SU-DHL-6 (cell line): Measurements from ENCODE around the gene TRPM2.

ENCODE experiments used
- H2AFZ ChIP-seq: fragments of 200-600 bp; sonication (generic); 2 replicates; pipeline ENCODE4 v1.6.1; 2014; ENCODE audit warnings: low read depth, mild to moderate bottlenecking, moderate library complexity, mixed read lengths, antibody characterized with exemption, low read length; ENCODE audit not compliant: severe bottlenecking
- H3F3A ChIP-seq: fragments of 200-600 bp; shearing (Covaris generic); 2 replicates; pipeline ENCODE4 v1.6.0; 2016; ENCODE audit warnings: antibody characterized with exemption, mild to moderate bottlenecking; ENCODE audit not compliant: insufficient read depth
- H3K27ac ChIP-seq: fragments of 200-600 bp; sonication (generic); 2 replicates; pipeline ENCODE4 v1.5.1; 2016; ENCODE audit warnings: low read depth, mild to moderate bottlenecking, low read length, moderate library complexity, mixed read lengths
- H3K27me3 ChIP-seq: fragments of 200-600 bp; sonication (generic), shearing (Covaris generic); 2 replicates; pipeline ENCODE4 v1.6.0; 2014; ENCODE audit warnings: mild to moderate bottlenecking, low read length
- H3K36me3 ChIP-seq: fragments of 200-600 bp; sonication (generic); 2 replicates; pipeline ENCODE4 v1.6.1; 2014; ENCODE audit warnings: mild to moderate bottlenecking, low read length, mixed read lengths
- H3K4me2 ChIP-seq: fragments of 300-600, 200-600 bp; shearing (Covaris generic), sonication (generic); 2 replicates; pipeline ENCODE4 v1.6.0; 2014; ENCODE audit warnings: low read length, low read depth, mild to moderate bottlenecking; ENCODE audit not compliant: poor library complexity, severe bottlenecking
- H3K4me3 ChIP-seq: fragments of 200-600 bp; sonication (generic); 2 replicates; pipeline ENCODE4 v1.5.1; 2014; ENCODE audit warnings: antibody characterized with exemption, low read length, mild to moderate bottlenecking, mixed read lengths; ENCODE audit not compliant: insufficient read depth, poor library complexity, severe bottlenecking
- H3K79me2 ChIP-seq: fragments of 200-600 bp; sonication (generic); 2 replicates; pipeline ENCODE4 v1.6.1; 2014; ENCODE audit warnings: mild to moderate bottlenecking, low read length, moderate library complexity; ENCODE audit not compliant: insufficient read depth
- H3K9ac ChIP-seq: fragments of 200-600 bp; sonication (generic); 2 replicates; pipeline ENCODE4 v1.7.0; 2014; ENCODE audit warnings: mild to moderate bottlenecking, low read length
- H3K9me2 ChIP-seq: fragments of 200-600 bp; sonication (generic); replicated peaks from 2 replicates; pipeline ENCODE4 v1.6.1; 2014; ENCODE audit warnings: low read length; ENCODE audit not compliant: insufficient read depth
- H3K9me3 ChIP-seq: fragments of 200-600 bp; sonication (generic); 2 replicates; pipeline ENCODE4 v1.6.1; 2014; ENCODE audit warnings: low read length, mixed read lengths; ENCODE audit not compliant: insufficient read depth
- H4K20me1 ChIP-seq: fragments of 200-600 bp; sonication (generic); 2 replicates; pipeline ENCODE4 v1.6.1; 2014; ENCODE audit warnings: low read depth, mild to moderate bottlenecking, antibody characterized with exemption, low read length, moderate library complexity, mixed read lengths
- CTCF ChIP-seq: fragments of 200-600 bp; sonication (generic); IDR thresholded peaks from one replicate; pipeline ENCODE4 v1.5.1; 2017; ENCODE audit warnings: antibody characterized with exemption, mild to moderate bottlenecking, low read length, moderate library complexity; ENCODE audit not compliant: insufficient read depth, poor library complexity, severe bottlenecking
- EZH2phosphoT487 ChIP-seq: fragments of 200-600 bp; sonication (generic), shearing (Covaris generic); conservative IDR thresholded peaks from 2 replicates; pipeline ENCODE4 v1.6.1; 2018; ENCODE audit warnings: mild to moderate bottlenecking, antibody characterized with exemption, low read length, moderate library complexity, mixed read lengths

TRPM2 gene

GRCh38 chr21:44418108-44418875 lies 64.9 kb downstream of the TRPM2 start:
- H3K4me3 ChIP-seq, result no peak overlapping the region

GRCh38 chr21:44418876-44419230 lies 65.4 kb downstream of the TRPM2 start:
- Histone ChIP-seq H3K27me3 (no peaks in the 10 kb centered on the region), H3K9ac (no peak overlapping the region), H3K9me3 (peaks cover 6% of the 10 kb centered on the region; the same call in 1 of the 2 replicates), H3F3A (no peaks in the 10 kb centered on the region), H3K4me2 (no peak overlapping the region), H3K9me2 (no peaks in the 10 kb centered on the region), H2AFZ (no peak overlapping the region), H3K27ac (no peak overlapping the region), H3K36me3 (no peaks in the 10 kb centered on the region), H3K79me2 (no peaks in the 10 kb centered on the region), H3K4me3 (no peak overlapping the region), H4K20me1 (no peaks in the 10 kb centered on the region)
- no peak for TF ChIP-seq EZH2phosphoT487

More at GRCh38 chr21:44418108-44418875, 64.9 kb downstream of the TRPM2 start:
- H3K79me2 ChIP-seq, result no peaks in the 10 kb centered on the region
- H3K9ac ChIP-seq, result no peak overlapping the region
- H3K9me3 ChIP-seq, result peaks cover 6% of the 10 kb centered on the region; the same call in 1 of the 2 replicates
- H3K27me3 ChIP-seq, result no peaks in the 10 kb centered on the region
- H4K20me1 ChIP-seq, result no peaks in the 10 kb centered on the region
- no peak overlapping the region for H3K27ac ChIP-seq
- TF ChIP-seq EZH2phosphoT487, result no peak
- TF ChIP-seq CTCF, result no peak
- no peak overlapping the region for H2AFZ ChIP-seq
- no peak overlapping the region for H3K4me2 ChIP-seq
- no peaks in the 10 kb centered on the region for H3K9me2 ChIP-seq
- no peaks in the 10 kb centered on the region for H3K36me3 ChIP-seq
- H3F3A ChIP-seq, result no peaks in the 10 kb centered on the region

- Histone ChIP-seq H3K27ac (no peak overlapping the region), H3K4me3 (no peak overlapping the region), H3F3A (no peaks in the 10 kb centered on the region), H3K36me3 (no peaks in the 10 kb centered on the region), H3K4me2 (no peak overlapping the region), H3K27me3 (no peaks in the 10 kb centered on the region), H3K9me2 (no peaks in the 10 kb centered on the region), H3K79me2 (no peaks in the 10 kb centered on the region), H4K20me1 (no peaks in the 10 kb centered on the region), H3K9ac (no peak overlapping the region), H2AFZ (no peak overlapping the region), H3K9me3 (peaks cover 6% of the 10 kb centered on the region; the same call in 1 of the 2 replicates)
- TF ChIP-seq CTCF, result no peak
- TF ChIP-seq EZH2phosphoT487, result no peak
These were observed 66.3 kb downstream of the TRPM2 start for GRCh38 chr21:44419679-44420078.
